ENCODE data around the gene SMYD3. TPM values are rescaled to one million over a fixed set of nuclear protein-coding genes. Genes with fewer than 3 reads are reported as not detected.

Gene SMYD3
- total and polyA plus RNA-seq, 2 of the 4 experiments (the other 2 are of a cell fraction), result 26.5 to 37.6 TPM

DNA sequence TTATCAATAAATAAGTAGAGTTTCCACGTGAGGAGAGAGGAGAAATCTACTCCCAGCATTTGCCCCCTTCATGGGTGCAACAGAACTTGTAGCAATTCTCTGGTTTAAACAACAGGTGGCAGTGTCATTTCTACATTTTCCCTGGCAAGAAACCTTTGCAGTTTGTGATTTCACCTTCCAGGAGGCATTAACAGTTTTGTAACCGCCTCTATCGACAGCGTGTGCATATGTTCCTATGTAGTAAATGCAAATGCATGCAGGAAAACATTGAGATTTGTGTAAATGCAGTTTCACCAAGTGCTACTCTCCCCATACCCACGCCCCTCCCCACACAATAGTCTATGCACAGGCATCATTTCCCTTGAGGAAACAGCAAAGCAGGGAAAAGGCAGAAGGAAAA is 494.7 kb downstream of the SMYD3 start:
- Histone ChIP-seq H3K9ac (ENCODE audit: low read depth, low read length) (no peak overlapping the region), H2BK120ac (ENCODE audit: low read depth, low read length) (no peak overlapping the region), H2BK20ac (ENCODE audit: low read depth, low read length) (0 out of 2 replicates have a peak overlapping the region, but pooled peaks have one; percentile 21), H3K14ac (replicated peaks; ENCODE audit: low read depth, low read length) (no peak overlapping the region), H2AK9ac (replicated peaks; ENCODE audit: low read depth, low read length, poor library complexity) (no peak overlapping the region), H4K8ac (ENCODE audit: low read depth in 2 of 2, low read length in 2 of 2) (no peak overlapping the region), H3K4me2 (ENCODE audit: low read depth, low read length) (no peak overlapping the region), H3K4ac (ENCODE audit: low read depth, low read length) (no peak overlapping the region), H3K56ac (ENCODE audit: extremely low read depth, insufficient read depth, low read length) (no peak overlapping the region), H3K4me3 (ENCODE audit: insufficient read depth, low read depth, low read length) (no peak overlapping the region), H3K27me3 (ENCODE audit: control insufficient read depth, insufficient read depth, low read length) (no peaks in the 10 kb centered on the region), H3K79me1 (ENCODE audit: low read depth in 1 of 2, low read length in 2 of 2) (no peaks in the 10 kb centered on the region), H3K18ac (ENCODE audit: low read depth, low read length) (no peak overlapping the region), H3K4me1 (ENCODE audit: control insufficient read depth, insufficient read depth, low read length) (no peaks in the 10 kb centered on the region), H4K91ac (ENCODE audit: insufficient read depth, low read depth, low read length) (no peak overlapping the region), H2BK15ac (ENCODE audit: low read depth, low read length) (no peak overlapping the region), H3K9me1 (ENCODE audit: insufficient read depth, low read length) (no peaks in the 10 kb centered on the region), H2AFZ (replicated peaks; ENCODE audit: low read length, poor library complexity) (no peak overlapping the region), H3K27ac (ENCODE audit: insufficient read depth, low read length) (no peak overlapping the region), H3K23ac (ENCODE audit: low read depth, low read length) (no peak overlapping the region), H4K20me1 (ENCODE audit: insufficient read depth, low read length) (no peaks in the 10 kb centered on the region), H2BK5ac (ENCODE audit: low read depth, low read length, poor library complexity, severe bottlenecking) (no peak overlapping the region), H3K9me3 (ENCODE audit: control insufficient read depth, insufficient read depth, low read length) (no peaks in the 10 kb centered on the region), H3K36me3 (ENCODE audit: control insufficient read depth, insufficient read depth, low read length) (no peaks in the 10 kb centered on the region), H2AK5ac (ENCODE audit: low read depth, low read length) (no peak overlapping the region; the same call in 1 of the 2 replicates), H4K5ac (ENCODE audit: low read depth, low read length) (no peak overlapping the region)
- CTCF ChIA-PET, result no interaction called here
- dilution Hi-C loops (cut with HindIII; ENCODE audit: low sequenced_read_pairs, unreplicated experiment), result no loop called here
- intact Hi-C loops (cut with micrococcal nuclease), result loop anchor here (1.0 to 5.0 kb wide), 3 partner anchors 270 to 480 kb away; no protein-coding TSS in a partner anchor
- in situ Hi-C loops (cut with MboI; ENCODE audit: low sequenced_read_pairs), result loop anchor here (10.0 kb wide), 1 partner anchor 262 kb away; no protein-coding TSS in a partner anchor
- no peak for TF ChIP-seq CHD1 (IDR thresholded peaks at IDR 0.05; ENCODE audit: low read depth, low read length)
- TF ChIP-seq MAZ (IDR thresholded peaks at IDR 0.05; ENCODE audit: borderline replicate concordance, low read depth, low read length), result no peak
- no peak for TF ChIP-seq CEBPB (IDR thresholded peaks at IDR 0.05; ENCODE audit: low read depth, low read length)
- TF ChIP-seq RFX5 (IDR thresholded peaks at IDR 0.05; ENCODE audit: low read depth, low read length), result no peak
- TF ChIP-seq BHLHE40 (IDR thresholded peaks at IDR 0.05; ENCODE audit: low read depth, low read length), result no peak
- TF ChIP-seq POLR2A (IDR thresholded peaks at IDR 0.05; ENCODE audit: low read depth, low read length), result no peak
- peak; percentile 68 for TF ChIP-seq RAD21 (IDR thresholded peaks at IDR 0.05; ENCODE audit: low read length)
- no peak for TF ChIP-seq USF2 (IDR thresholded peaks at IDR 0.05; ENCODE audit: low read depth, low read length)
- TF ChIP-seq MAFK (IDR thresholded peaks at IDR 0.05; ENCODE audit: low read depth, low read length), result no peak
- TF ChIP-seq ELK1 (IDR thresholded peaks at IDR 0.05; ENCODE audit: borderline replicate concordance, low read depth, low read length), result no peak
- TF ChIP-seq, protein P1, sequence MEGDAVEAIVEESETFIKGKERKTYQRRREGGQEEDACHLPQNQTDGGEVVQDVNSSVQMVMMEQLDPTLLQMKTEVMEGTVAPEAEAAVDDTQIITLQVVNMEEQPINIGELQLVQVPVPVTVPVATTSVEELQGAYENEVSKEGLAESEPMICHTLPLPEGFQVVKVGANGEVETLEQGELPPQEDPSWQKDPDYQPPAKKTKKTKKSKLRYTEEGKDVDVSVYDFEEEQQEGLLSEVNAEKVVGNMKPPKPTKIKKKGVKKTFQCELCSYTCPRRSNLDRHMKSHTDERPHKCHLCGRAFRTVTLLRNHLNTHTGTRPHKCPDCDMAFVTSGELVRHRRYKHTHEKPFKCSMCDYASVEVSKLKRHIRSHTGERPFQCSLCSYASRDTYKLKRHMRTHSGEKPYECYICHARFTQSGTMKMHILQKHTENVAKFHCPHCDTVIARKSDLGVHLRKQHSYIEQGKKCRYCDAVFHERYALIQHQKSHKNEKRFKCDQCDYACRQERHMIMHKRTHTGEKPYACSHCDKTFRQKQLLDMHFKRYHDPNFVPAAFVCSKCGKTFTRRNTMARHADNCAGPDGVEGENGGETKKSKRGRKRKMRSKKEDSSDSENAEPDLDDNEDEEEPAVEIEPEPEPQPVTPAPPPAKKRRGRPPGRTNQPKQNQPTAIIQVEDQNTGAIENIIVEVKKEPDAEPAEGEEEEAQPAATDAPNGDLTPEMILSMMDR (conservative IDR thresholded peaks at IDR 0.05; ENCODE audit: low read depth, low read length), result peak; percentile 65
- peak; percentile 75 for TF ChIP-seq SMC3 (IDR thresholded peaks at IDR 0.05; ENCODE audit: low read depth, low read length)
- WGBS, 2 experiments (ENCODE audit: extremely low coverage in 2 of 2, insufficient read length in 1 of 2), result no CpG with 5 or more reads among the region's 5 CpGs
- ATAC-seq (ENCODE audit: low read depth), result peak; percentile 53
- POLR2A ChIA-PET (ENCODE audit: unreplicated experiment), result no interaction called here
- BruUV-seq (replicated peaks), result no TSS peak
- DNase-seq, result peak; percentile 51
